Measurements from ENCODE around the gene AKAP9.
A peak's percentile ranks its signal among the peaks of the same experiment; 100 is the strongest.
"Not testable (repeated sequence)": the region's sequence is repeated elsewhere in the genome, so short reads cannot be mapped to it uniquely, and the experiment has no call there.

AKAP9 gene

DNA sequence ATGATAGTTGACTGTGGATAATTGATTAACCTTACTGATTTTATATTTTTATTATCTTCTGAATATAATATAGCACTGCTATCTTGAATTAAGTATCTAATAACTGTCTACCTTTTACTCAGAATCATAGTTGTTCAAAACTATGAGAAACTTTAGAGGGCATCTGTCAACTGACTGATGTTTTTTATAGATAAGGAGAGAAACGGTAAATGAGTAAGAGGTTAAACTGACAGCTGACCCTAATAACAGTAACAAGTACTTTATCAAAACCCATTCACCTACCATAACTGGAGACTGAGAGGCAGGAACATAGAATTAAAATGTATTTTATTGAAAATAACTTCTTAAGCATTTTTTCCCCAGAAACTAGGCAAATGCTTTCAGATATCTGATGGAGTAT is 131.5 kb downstream of the AKAP9 start:
- DNase-seq, result no peak

DNA sequence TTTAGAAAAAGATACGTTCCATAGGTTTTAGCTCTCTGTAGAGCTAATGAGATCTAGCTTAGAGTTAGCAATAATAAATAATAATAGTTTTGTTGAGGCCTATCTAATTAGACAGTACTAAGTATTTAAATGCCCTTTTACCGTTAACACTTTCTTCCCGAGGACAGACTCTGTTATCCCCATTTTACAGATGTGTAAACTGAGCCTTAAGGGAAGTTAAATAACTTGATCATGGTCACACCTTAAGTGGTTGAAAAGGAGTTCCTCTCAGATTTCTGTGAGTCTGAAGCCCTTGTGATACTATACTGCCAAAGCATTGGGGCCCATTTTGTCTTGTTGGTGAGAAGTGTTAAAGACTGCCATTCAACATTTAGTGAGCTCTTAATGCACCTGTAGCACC is 132.0 kb downstream of the AKAP9 start:
- no peak for DNase-seq

DNA sequence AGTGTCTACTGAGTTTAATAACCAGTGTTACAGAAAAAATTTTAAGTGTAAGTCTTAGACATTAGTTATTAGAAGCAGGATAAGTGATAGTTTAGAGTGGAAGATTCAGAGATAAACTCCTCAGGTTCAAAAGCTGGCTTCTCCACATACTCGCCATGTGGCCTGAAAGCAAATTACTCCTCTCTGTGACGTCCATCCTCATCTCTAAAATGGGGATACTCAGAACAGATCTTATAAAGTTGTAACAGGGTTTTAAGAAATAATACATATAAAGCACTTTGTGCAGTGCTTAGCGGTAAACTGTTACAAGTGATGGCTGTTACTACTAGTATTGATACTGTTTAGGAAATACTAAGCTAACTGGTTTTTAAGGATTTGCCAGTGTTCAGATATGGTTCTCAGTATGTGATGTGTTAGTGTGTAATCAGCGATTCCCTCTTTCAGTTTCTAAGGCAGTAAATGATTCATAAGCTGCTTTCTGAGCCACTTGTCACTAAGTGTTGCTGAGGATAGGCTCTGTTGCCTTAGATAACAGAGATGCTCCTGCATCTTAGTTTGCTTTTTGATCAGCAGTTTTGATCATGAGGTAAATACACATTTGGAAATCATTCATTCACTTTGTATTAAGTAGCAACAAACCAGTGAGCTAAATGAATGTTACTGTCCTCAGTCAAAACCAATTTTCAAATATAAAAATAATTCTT is 134.9 kb downstream of the AKAP9 start:
- DNase-seq, result no peak

DNA sequence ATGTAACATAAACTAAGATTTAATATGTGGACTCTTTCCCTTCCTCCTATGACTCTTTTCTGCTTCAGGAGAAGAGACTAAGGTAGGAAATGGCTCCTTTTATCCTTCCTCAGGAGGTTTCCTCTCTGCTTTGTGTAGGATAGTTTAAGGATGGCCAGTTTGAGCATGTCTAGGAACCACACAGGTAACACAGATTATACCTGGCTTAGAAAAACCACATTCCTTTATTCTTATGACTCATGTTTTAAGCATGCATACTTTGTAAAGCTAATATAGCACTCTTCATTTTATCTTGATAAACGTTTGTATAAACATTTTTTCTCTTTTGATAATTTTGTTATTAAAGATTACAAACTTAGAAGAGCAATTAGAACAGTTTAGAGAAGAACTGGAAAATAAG is 135.8 kb downstream of the AKAP9 start:
- DNase-seq, result no peak

DNA sequence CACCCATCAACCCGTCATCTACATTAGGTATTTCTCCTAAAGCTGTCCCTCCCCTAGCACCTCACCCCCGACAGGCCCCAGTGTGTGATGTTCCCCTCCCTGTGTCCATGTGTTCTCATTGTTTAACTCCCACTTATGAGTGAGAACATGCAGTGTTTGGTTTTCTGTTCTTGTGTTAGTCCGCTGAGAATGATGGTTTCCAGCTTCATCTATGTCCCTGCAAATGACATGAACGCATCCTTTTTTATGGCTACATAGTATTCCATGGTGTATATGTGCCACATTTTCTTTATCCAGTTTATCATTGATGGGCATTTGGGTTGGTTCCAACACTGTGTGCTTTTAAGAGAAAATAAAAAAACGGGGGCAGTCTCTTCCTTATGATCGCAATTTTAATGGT is 143.3 kb downstream of the AKAP9 start:
- DNase-seq, result not testable (repeated sequence)

DNA sequence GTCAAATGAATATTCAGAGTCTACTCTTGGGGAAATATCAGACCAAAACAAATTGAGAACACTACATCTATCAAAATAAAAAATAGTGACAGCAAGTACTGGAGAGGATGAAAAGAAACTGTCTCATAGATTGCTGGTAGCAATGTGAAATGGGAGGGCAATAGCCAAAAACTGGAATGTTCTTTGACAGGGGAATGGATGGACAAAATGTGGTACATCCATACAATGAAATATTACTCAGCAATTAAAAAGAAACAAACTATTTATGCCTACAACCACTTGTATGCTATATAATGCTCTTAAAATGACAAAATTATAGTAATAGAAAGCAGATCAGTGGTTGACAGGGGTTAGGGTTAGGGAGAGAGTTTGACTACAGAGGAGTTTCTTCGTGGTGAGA is 147.6 kb downstream of the AKAP9 start:
- DNase-seq, result no peak

DNA sequence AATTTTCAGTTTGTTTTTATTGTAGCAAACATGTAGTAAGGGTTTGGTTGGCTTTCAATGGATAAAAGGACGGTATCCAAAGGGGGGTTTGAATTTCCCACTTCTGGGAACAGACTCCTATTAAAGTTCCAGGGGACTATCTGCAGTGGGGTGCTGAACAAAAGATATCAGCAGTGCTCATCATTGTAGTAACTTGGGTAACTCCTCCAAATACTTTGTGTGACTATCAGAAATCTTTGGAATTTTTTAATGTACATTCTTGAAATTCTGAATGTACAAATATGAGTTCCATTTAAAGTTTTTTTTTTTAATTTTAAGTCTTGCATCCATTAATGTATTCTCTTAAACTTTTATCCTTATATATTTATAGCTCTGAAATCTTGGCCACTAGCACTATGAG is 151.5 kb downstream of the AKAP9 start:
- no peak for DNase-seq

DNA sequence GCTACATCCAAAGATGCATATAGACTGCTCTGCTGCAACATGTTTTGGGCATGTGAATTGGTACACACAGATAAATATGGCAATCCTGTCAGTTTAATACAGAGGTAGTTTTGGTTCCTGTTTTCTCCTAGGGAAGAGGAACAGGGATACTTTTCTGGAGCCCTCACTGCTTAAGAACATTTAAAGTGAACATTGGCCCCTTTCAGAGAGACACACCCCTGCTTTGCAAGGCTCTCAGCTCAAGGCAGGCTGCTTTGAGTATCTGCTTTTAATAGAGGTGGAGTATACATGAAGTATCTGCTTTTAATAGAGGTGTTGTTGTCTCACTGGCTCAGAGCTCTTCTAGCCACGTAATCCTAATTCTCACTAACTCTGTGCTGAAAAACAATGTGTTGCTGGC is 154.7 kb downstream of the AKAP9 start:
- DNase-seq, result no peak

DNA sequence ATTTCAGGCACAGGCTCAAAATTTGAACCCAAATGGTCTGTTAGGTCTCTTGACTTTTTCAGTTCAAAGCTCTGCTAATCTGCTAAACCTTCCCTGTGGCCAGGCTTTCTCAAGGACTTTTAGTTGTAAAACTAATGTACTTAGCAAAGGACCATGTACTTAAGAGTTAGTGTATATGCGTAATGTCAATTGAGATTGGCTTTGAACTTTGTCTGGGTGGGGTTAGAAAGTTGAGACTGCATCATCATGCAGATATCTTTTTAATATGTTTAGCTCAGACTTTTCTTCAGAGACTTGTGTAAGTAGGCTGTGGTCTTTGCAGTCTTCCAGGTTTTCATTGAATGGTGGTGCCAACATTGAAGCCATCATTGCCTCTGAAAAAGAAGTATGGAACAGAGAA is 159.9 kb downstream of the AKAP9 start:
- DNase-seq, result no peak

DNA sequence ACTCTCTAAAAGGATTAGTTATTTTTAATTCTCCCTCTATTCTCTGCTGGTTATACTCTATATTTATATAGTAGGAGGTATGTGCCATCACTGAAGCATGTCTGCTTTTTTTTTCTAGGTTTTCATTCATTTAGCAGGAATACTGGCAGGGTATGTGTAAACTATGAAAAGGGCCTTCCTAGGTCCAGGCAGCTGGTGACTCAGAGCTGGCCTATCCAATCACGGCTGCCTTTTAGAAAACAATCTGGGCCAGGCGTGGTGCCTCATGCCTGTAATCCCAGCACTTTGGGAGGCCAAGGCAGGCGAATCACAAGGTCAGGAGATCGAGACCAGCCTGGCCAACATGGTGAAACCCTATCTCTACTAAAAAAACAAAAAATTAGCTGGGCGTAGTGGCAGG is 162.2 kb downstream of the AKAP9 start:
- DNase-seq, result not testable (repeated sequence)

DNA sequence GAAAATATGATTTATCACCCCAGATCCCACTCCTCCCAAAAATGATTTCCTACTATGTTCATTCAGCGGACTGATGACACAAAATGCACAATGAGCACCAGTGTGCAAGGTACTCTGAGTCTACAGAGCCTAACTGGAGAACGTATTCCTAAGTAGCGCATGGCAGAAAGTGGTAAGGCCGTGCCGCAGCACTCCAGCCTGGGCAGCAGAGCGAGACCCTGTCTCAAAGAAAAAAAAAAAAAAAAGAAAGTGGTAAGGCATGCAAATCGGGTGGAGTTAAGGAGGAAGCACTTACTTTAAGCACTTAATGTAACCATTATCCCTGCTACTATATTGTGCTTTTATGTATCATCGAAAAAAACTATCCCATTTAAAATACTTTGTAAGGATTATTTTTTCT is 168.2 kb downstream of the AKAP9 start:
- no peak for DNase-seq

DNA sequence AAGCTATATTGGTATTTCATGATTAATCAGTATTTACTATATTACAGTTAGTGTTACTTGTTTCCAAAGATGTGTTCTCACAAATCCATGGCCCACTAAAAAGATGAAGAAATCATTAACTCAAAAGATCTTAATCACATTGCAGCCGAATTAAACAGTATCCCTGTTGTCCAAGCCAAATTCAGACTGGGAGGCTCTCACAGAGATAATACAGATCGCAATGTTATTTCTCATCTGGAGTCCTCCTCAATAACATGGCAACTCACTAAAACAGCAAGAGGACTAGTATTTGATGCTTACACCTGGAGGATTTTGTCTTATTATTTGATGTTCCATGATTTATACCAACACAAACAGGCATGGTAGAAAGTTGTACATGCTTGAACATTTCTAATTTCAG is 170.2 kb downstream of the AKAP9 start:
- no peak for DNase-seq

DNA sequence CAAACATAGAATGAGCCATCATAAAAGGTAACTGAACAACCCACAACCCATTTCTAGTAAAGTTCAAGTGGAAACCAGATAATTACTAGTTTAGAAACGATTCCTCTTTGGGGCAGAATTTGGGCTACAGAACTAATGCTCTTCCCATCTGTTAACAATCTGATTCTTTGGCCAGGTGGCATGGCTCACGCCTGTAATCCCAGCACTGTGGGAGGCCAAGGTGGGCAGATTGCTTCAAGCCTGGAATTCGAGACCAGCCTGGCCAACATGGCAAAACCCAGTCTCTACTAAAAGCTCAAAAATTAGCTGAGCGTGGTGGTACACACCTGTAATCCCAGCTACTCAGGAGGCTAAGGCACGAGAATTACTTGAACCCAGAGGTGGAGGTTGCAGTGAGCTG is 175.2 kb downstream of the AKAP9 start:
- DNase-seq, result no peak

DNA sequence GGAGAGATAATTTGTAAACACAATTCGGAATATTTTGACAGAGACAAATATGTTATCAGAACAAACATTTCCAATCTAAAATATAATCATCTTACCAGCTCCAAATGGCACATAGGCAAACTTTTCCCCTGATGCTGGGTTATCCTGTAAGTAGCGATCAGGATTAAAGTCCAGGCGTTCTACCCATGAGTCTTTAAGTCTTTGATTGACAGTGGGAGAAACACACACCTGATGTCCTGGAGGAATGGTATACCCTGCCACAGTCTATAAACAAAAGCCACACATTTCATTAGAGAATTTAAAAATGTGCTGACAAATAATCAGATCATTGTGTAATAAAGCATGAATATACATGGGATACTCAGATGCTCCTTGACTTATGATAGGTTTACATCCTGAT is 176.3 kb downstream of the AKAP9 start:
- DNase-seq, result no peak

DNA sequence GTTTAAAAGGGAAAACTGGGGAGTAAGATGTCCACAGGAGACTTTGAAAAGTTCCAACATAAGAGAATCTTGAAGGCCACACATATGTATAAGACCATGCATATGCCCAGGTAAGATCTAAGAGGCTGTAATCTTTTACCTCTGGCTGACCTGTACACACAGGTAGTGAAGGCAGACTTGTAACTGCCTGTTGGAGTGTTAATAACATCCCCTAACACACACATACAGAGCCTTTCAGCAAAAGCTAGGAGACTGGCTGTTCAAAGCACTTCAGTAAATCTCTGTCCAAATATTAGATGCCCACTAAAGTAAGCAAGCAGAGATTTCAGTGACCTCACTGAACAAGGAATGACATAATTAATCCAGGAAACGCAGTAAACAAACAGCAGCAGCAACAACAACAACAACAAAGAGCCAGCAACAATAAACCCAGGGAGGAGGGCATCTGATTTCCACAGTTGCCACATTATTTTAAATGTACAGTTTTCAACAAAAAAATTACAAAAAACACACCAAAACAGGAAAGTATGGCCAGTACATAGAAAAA is 178.6 kb downstream of the AKAP9 start:
- DNase-seq, result peak; percentile 21

DNA sequence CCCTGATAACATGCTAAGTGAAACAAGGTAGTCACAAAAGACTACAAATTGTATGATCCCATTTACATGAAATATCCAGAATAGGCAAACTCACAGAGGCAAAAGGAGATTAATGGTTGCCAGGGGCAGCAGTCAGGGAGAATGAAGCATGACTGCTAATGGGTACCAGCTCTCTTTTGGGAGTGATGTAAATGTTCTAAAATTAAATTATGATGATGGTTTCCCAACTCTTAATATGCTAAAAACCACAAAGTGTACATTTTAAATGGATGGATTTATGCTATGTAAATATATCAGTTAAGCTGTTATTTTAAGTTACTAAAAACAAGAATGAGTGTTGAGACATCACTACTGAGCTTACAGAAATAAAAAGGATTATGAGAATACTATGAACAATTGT is 181.0 kb downstream of the AKAP9 start:
- no peak for DNase-seq

DNA sequence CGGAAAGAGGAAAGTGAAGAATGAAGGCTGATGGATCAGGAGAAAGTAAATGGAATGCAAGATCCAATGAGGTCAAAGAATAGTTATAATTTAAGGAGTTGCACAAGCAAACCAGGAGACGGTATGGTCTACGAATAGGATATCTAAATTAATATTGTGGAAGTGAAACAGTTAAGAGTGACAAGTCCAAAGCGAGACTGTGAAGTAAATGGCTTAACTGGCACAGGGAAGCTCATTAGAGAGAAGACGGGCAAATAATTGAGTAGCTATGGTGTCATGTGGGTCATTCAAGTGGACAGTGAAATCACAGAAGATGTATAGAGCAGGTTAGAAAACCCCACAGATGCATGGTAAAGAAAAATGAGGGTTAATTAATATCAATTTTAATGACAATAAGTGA is 190.4 kb downstream of the AKAP9 start:
- DNase-seq, result no peak

DNA sequence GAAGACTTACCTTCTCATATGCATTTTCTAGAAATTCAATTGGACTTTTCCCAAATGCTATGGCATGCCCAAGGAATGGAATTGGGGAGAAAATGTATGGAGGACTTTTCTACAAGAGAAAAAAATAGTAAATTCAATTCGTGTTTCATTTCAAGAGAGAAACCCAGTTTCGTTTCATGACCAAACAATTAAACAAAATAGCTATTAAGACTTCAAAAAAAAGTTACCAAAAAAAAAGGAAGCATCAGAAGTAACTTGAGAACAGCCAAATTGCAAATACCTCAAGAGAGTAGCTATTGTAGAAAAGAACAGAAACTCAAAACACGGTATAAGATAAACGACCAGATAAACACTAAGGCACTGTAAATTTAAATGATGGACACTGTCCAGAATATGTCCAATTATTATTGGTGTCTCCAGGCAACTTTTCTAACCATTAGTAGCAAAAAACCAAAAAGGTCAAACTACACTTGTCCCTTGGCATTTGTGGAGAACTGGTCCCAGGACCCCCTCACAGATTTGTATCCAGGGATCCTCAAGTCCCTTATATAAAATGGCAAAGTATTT is 191.2 kb downstream of the AKAP9 start:
- DNase-seq, result no peak

DNA sequence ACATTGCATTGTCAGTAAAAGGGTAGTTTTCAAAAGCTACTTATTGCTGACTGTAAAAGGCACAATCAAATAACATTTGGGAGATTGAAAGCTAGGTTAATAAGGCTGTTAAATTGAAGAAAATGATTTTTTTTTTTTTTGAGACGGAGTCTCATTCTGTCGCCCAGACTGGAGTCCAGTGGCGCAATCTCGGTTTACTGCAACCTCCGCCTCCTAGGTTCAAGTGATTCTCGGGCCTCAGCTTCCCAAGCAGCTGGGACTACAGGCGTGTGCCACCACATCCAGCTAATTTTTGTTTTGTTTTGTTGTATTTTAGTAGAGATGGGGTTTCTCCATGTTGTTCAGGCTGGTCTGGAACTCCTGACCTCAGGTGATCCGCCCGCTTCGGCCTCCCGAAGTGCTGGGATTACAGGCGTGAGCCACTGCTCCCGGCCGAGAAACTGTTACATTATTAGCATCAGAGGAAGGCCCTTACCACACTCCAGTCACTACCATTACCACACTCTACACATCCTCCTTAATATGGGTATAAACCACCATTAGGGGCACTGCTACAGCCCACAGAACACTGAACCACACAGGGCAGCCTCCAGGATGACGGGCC is 192.6 kb downstream of the AKAP9 start:
- DNase-seq, result no peak

DNA sequence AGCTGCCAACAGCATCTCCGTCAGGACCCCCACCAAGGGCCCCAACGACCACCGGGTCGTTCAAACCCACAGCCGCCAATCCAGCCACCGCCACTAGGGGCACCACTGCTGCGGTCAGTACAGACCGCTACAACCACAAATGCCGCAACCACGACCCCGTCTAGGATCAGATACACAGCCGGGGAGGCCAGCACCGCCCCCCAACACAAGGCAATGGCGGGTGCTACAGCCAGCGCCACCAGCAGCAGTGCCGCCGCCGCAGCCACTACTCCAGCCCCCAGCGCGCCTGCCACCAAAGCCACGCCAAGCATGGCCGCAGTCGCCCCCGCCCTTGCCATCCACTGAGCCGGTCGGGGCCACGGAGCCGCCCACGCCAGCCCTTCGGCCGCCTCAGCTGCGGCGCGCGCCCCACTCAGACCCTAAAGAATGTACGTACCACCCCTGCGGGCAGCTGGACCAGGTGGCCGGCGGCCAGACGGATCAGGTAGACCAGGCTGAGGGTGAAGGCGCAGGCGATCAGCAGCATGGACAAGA is 193.1 kb downstream of the AKAP9 start:
- DNase-seq, result peak; percentile 50

DNA sequence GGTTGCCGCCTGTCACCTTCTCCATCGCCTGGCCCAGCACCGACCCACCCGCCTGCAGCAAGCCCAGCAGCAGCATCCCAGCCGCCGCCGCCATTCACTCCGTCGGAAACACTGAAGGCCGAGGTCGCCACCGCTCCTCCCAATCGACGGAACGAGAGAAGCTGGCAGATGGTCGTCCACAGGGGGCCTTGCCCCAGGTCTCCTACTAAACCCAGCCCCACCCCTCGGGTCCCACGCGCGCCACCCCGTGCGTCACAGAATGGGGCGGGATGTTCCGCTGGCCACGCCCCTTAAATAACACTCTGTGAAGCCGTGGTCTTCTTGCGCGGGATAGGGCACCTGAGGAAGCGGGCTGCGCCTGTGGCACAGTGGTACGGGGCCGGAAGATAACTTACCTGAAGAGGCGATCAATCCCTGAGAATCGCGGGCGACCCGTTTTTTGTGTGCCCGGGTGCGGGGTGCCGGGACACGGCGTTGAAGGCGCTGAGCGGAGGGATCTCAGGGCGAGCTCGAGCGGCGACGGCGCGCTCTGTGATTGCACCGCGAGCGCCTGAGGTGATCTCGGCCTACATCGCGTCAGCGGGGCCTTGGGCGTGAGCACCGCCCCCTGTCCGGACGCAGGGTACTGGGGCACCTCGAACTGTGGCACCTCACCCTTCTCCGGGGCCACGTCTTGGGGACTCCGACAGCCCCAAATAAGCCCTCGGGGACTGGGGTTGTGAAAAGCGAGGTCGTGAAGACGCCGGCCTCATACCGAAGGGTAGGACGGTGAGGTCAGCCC is 193.8 kb downstream of the AKAP9 start, which contains the start of gene CYP51A1:
Gene CYP51A1, minus strand, starts transcription at position 207 of the 781 bp plus-strand sequence. Its CDS starts 113 bp downstream, at position 94.
- DNase-seq, result peak; percentile 87

DNA sequence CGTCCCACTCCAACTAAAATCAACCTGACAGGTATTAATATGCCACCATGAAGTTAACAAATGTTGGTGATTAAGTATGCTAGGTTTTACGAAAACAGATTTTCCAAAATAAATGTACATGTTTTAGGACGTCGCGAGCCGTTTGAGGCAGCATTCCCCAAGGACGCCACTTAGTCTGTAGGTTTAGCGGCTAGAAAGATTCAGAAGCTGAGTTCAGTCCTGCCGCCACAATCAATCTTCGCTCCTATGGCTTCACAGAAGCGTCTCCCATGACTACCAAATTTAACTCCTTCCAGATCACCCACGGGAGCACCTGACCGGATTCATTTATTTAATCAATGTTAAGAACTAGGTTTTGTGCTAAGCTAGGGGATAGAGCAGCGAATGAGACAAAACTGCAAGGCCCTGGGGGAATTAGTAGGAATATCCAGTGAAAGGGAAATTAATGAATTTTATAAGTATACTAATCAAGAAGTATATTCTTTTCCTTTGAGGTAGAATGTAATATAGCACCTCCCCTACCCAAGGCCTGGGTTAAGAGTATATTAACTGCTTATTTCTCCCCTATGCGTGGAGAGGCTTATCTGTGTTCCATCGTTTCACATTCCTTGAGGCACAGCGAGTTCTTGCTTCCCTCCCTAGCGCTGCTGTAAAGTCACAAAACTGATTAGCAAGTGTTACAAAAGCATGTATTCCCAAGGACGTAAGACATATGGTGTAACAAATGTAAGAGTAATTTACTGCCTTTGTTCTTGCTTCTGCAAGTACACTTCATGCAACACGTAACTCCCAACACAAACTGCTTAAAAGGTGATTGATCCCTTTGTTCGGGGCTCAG is 194.6 kb downstream of the AKAP9 start:
- peak; percentile 4 for DNase-seq
